Peyer's patch (tissue), 4 donors: ENCODE measurements around the gene RASAL3.

Source experiments
- CTCF ChIP-seq, 6 experiments: fragments of 450-650 bp in 4 of 6; fragments of 200-600 bp in 2 of 6; sonication (generic) in 1 of 6; IDR thresholded peaks; one replicate each; pipeline ENCODE4 v1.5.1; 2017 to 2019; ENCODE audit warnings: antibody characterized with exemption in 6 of 6, mild to moderate bottlenecking in 3 of 6, moderate library complexity in 1 of 6
- POLR2A ChIP-seq, 2 donors: fragments of 450-650 bp; IDR thresholded peaks; one replicate each; pipeline ENCODE4 v1.5.1; 2017; ENCODE audit warnings: antibody characterized with exemption in 2 of 2, mild to moderate bottlenecking in 2 of 2, moderate library complexity in 2 of 2

GRCh38 chr19:15424692-15425272, 39.6 kb downstream of the RASAL3 start:
- no peak for TF ChIP-seq CTCF (IDR thresholded peaks at IDR 0.05)
- TF ChIP-seq POLR2A (IDR thresholded peaks at IDR 0.05): no peak
